Duodenal mucosa (tissue), 2 donors: Measurements from ENCODE around the gene CEP41.

Source experiments
- H3K27ac ChIP-seq: one replicate; pipeline ENCODE4 v1.7.0; 2013; ENCODE audit warnings: low read depth, low read length
- H3K27me3 ChIP-seq, 2 donors: one replicate each; pipeline ENCODE4 v1.7.0; 2013; ENCODE audit warnings: low read length in 2 of 2, control low read depth in 1 of 2; ENCODE audit not compliant: insufficient read depth in 2 of 2, control insufficient read depth in 1 of 2
- H3K36me3 ChIP-seq, 2 donors: one replicate each; pipeline ENCODE4 v1.7.0; 2013; ENCODE audit warnings: low read length in 2 of 2, control low read depth in 1 of 2; ENCODE audit not compliant: insufficient read depth in 2 of 2, control insufficient read depth in 1 of 2
- H3K4me1 ChIP-seq, 2 donors: one replicate each; pipeline ENCODE4 v1.7.0; 2013; ENCODE audit warnings: low read length in 2 of 2, control low read depth in 1 of 2; ENCODE audit not compliant: insufficient read depth in 2 of 2, control insufficient read depth in 1 of 2
- H3K4me3 ChIP-seq, 2 donors: one replicate each; pipeline ENCODE4 v1.7.0; 2013; ENCODE audit warnings: low read length in 2 of 2, low read depth in 1 of 2
- H3K9ac ChIP-seq, 2 donors: one replicate each; pipeline ENCODE4 v1.7.0; 2013; ENCODE audit warnings: low read length in 2 of 2, low read depth in 1 of 2
- H3K9me3 ChIP-seq, 2 donors: one replicate each; pipeline ENCODE4 v1.7.0; 2013; ENCODE audit warnings: low read length in 2 of 2, control low read depth in 1 of 2; ENCODE audit not compliant: control insufficient read depth in 1 of 2

The CEP41 gene

DNA sequence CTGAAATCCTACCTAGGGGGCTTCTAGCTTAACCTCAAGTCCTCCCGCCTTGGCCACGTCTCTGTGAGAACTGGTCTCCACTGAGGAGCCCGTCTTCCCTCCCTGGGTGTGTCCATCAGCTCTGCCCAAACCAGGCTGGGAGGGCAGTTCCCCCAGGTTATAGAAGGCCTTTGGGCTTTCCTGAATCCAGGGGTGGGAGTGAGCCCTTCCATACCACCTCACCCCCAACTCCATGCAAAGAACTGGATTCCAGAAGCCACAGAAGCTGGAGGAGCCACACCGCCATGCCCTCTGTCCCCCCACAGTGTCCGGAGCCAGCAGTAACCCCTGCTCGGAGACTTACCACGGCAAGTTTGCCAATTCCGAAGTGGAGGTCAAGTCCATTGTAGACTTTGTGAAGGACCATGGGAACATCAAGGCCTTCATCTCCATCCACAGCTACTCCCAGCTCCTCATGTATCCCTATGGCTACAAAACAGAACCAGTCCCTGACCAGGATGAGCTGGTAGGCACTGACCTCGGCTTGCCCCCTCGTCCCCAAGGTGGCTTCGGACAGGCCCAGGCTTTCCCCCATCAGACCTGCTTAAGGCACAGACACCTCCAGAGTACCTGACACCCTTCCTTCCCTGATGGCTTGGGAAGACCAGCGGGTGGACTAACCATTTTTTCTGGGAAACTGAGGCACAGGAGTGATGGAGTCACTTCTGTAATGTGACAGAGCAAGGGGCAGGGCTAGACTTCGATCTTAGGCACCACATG lies 55.8 kb downstream of the CEP41 start:
- Histone ChIP-seq H3K27me3 (no peaks in the 10 kb centered on the region), H3K9me3 (no peaks in the 10 kb centered on the region), H3K4me1 (no peaks in the 10 kb centered on the region), H3K4me3 (no peak overlapping the region), H3K9ac (no peak overlapping the region), H3K27ac (no peak overlapping the region), H3K36me3 (no peaks in the 10 kb centered on the region)

GRCh38 chr7:130384371-130384801 lies 56.4 kb downstream of the CEP41 start:
- H3K4me3 ChIP-seq = no peak overlapping the region
- H3K27me3 ChIP-seq = no peaks in the 10 kb centered on the region
- H3K27ac ChIP-seq = no peak overlapping the region
- H3K9me3 ChIP-seq = no peaks in the 10 kb centered on the region
- H3K4me1 ChIP-seq = no peaks in the 10 kb centered on the region
- no peak overlapping the region for H3K9ac ChIP-seq
- H3K36me3 ChIP-seq = no peaks in the 10 kb centered on the region

- H3K9me3 ChIP-seq = no peaks in the 10 kb centered on the region
- no peaks in the 10 kb centered on the region for H3K36me3 ChIP-seq
- H3K4me1 ChIP-seq = no peaks in the 10 kb centered on the region
- no peak overlapping the region for H3K9ac ChIP-seq
- no peaks in the 10 kb centered on the region for H3K27me3 ChIP-seq
- no peak overlapping the region for H3K4me3 ChIP-seq
- H3K27ac ChIP-seq = no peak overlapping the region
Measured at GRCh38 chr7:130383187-130383980, 57.4 kb downstream of the CEP41 start.

- H3K9ac ChIP-seq = no peak overlapping the region
- no peaks in the 10 kb centered on the region for H3K4me1 ChIP-seq
- no peak overlapping the region for H3K27ac ChIP-seq
- H3K9me3 ChIP-seq = no peaks in the 10 kb centered on the region
- H3K36me3 ChIP-seq = no peaks in the 10 kb centered on the region
- H3K27me3 ChIP-seq = no peaks in the 10 kb centered on the region
- H3K4me3 ChIP-seq = no peak overlapping the region
Measured at GRCh38 chr7:130381468-130382312, 59.1 kb downstream of the CEP41 start.

GRCh38 chr7:130380861-130381455 lies 59.9 kb downstream of the CEP41 start:
- no peak overlapping the region for H3K9ac ChIP-seq
- H3K27ac ChIP-seq = no peak overlapping the region
- peaks cover 0 to 1% of the 10 kb centered on the region in 2 donors for H3K9me3 ChIP-seq
- H3K27me3 ChIP-seq = no peaks in the 10 kb centered on the region
- H3K36me3 ChIP-seq = no peaks in the 10 kb centered on the region
- H3K4me3 ChIP-seq = no peak overlapping the region
- no peaks in the 10 kb centered on the region for H3K4me1 ChIP-seq

DNA sequence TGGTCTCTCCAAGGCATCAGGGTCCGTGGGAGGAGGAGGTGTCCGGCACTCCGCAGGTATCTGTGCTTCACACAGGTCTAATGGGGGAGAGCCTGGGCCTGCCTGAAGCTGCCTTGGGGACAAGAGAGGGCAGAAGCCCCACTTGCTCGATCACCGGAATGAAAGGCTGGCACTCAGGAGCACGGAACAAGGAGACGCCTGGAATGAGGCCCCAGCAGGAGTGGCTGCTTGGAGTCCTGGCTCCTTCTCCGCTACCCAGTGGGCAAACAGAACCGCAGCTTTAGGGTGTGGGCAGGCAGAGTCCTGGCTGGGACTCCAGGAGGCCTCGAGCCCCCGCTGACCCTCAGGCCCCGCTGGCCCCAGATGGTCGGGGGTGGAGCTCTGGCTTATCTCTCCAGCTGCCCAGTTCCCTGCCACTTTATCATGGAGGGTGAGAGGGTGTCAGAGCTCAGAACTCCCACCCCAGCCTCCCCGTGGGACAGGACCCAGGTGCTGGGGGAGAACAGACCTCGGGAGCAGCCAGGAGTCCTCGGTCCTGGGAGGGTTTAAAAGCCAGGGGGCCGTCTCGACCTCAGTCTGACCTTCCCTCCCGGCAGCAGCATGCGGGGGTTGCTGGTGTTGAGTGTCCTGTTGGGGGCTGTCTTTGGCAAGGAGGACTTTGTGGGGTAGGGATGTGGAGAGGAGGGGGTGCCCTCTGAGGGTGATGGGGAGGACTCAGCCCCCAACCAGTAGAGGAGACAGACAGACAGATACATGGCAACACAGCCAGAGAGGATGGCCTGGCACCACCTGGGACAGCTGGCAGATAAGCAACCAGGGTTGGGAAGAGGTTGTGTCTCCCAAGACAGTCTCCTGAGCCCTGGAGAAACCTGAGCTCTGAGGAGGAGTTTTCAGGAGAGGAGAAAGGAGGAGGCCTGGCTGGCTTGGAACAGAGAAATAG lies 60.6 kb downstream of the CEP41 start, which contains the start of gene CPA1:
Gene CPA1 (plus strand): TSS at position 574 of the 940 bp plus-strand sequence. CDS start 27 bp downstream, at position 601.
- H3K27ac ChIP-seq = no peak within 1 kb of the TSS
- no peaks in the 10 kb centered on the region for H3K36me3 ChIP-seq
- peaks cover 0 to 4% of the 10 kb centered on the region in 2 donors for H3K9me3 ChIP-seq
- no peak within 1 kb of the TSS for H3K9ac ChIP-seq
- no peak within 1 kb of the TSS for H3K4me3 ChIP-seq
- H3K4me1 ChIP-seq = no peaks in the 10 kb centered on the region
- no peaks in the 10 kb centered on the region for H3K27me3 ChIP-seq

- no peak overlapping the region for H3K9ac ChIP-seq
- H3K9me3 ChIP-seq = peaks cover 0 to 4% of the 10 kb centered on the region in 2 donors
- no peaks in the 10 kb centered on the region for H3K27me3 ChIP-seq
- H3K27ac ChIP-seq = no peak overlapping the region
- no peak overlapping the region for H3K4me3 ChIP-seq
- no peaks in the 10 kb centered on the region for H3K4me1 ChIP-seq
- no peaks in the 10 kb centered on the region for H3K36me3 ChIP-seq
Measured at GRCh38 chr7:130379532-130379920, 61.3 kb downstream of the CEP41 start.

DNA sequence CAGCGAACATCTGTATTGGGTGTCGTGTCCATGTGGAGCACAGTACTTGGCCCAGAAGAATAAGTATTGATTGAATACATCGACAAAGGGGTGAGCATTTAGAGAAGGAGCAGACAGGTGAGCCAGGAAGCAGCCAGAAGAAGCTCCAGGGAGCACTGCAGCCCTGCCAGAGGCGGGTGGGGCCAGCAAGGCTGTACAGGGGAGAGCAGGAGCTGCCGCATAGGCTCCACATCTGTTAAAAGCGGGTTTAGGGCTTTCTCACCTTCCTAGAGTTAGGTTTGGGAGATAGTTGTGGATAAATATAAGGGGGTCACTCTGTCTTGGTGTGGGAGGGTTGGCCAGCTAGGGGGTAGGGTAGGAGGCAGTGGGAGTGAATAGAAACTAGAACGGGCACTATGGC lies 61.8 kb downstream of the CEP41 start:
- H3K4me1 ChIP-seq = no peaks in the 10 kb centered on the region
- H3K4me3 ChIP-seq = no peak overlapping the region
- H3K36me3 ChIP-seq = no peaks in the 10 kb centered on the region
- no peak overlapping the region for H3K27ac ChIP-seq
- peaks cover 0 to 4% of the 10 kb centered on the region in 2 donors for H3K9me3 ChIP-seq
- H3K27me3 ChIP-seq = no peaks in the 10 kb centered on the region
- H3K9ac ChIP-seq = no peak overlapping the region

DNA sequence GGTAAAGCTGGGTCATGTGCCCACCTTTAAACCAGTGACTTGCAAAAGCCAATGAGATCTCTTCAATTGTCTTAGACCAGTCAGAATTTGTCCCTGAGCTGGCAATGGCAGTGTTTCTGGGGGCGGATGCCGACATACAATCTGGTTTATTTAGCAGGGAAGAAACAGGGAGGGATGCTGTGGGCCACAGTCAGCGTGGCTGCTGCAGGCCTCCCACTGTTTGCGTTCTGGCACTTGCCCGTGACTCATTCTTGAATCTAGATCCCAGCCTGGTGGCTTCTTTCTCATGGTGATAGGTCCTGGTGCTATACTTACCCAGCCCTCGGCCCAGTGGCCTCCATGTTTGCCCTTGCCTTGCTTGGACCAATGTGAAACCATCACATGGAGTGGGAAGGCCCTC lies 63.6 kb downstream of the CEP41 start:
- H3K4me1 ChIP-seq = peaks cover 0 to 4% of the 10 kb centered on the region in 2 donors

More for the DNA sequence above, 63.6 kb downstream of the CEP41 start:
- Histone ChIP-seq H3K9ac (no peak overlapping the region), H3K27me3 (no peaks in the 10 kb centered on the region), H3K4me3 (no peak overlapping the region), H3K9me3 (peaks cover 0 to 4% of the 10 kb centered on the region in 2 donors), H3K36me3 (no peaks in the 10 kb centered on the region), H3K27ac (no peak overlapping the region)
